Activated CD4-positive, alpha-beta T cell treated with anti-CD3 and anti-CD28 coated beads, Interleukin-2, amount 10 ng/mL, durations not matched to agents 7 days and 5 days (primary cell): ENCODE results near the gene TAB3. TPM values are rescaled to one million over a fixed set of nuclear protein-coding genes. Genes with fewer than 3 reads are reported as not detected.

Experiments
- CTCF ChIA-PET: fragments of 350-600 bp; sonication (Branson Sonifier 250); formaldehyde crosslinking; loops from one replicate; lab custom pipeline; 2021; ENCODE audit warnings: antibody characterized with exemption; lab: Charles Lee
- POLR2A ChIA-PET: fragments of 350-600 bp; sonication (Branson Sonifier 250); formaldehyde crosslinking; loops from one replicate; lab custom pipeline; 2021; ENCODE audit warnings: antibody characterized with exemption; lab: Charles Lee
- DNase-seq: peaks from one replicate; pipeline ENCODE4 v3.0.0-alpha.2; 2020
- H3K27ac Mint-ChIP-seq: one replicate; pipeline ENCODE4 v1.8.0; 2021; ENCODE audit warnings: mild to moderate bottlenecking, moderate library complexity, mixed read lengths
- H3K27me3 Mint-ChIP-seq: one replicate; pipeline ENCODE4 v1.8.0; 2021; ENCODE audit warnings: mixed read lengths
- H3K36me3 Mint-ChIP-seq: one replicate; pipeline ENCODE4 v1.8.0; 2021; ENCODE audit warnings: low read depth, mixed read lengths
- H3K4me1 Mint-ChIP-seq: one replicate; pipeline ENCODE4 v1.8.0; 2021; ENCODE audit warnings: mixed read lengths
- H3K4me3 Mint-ChIP-seq: one replicate; pipeline ENCODE4 v1.8.0; 2021; ENCODE audit warnings: mild to moderate bottlenecking, moderate library complexity, mixed read lengths
- H3K9me3 Mint-ChIP-seq: one replicate; pipeline ENCODE4 v1.8.0; 2021; ENCODE audit warnings: mixed read lengths
- total RNA-seq, 2 experiments: library from RNA; stranded (reverse); gene quantifications; one replicate each; pipeline ENCODE4 v1.2.3, GENCODE V29; 2021

The TAB3 gene
- total RNA-seq, 2 experiments from 2014 or later = 16.8 to 20.7 TPM

GRCh38 chrX:30830326-30830943 lies 58.6 kb downstream of the TAB3 start:
- peaks cover 26% of the 10 kb centered on the region for H3K36me3 Mint-ChIP-seq
- H3K4me1 Mint-ChIP-seq = peaks cover 49% of the 10 kb centered on the region
- ChIA-PET POLR2A (no interaction called here), CTCF (interaction anchor here (0.8 kb wide), 1 partner anchor 95 kb away, joined by 3 read pairs; no protein-coding TSS in a partner anchor)
- H3K9me3 Mint-ChIP-seq = no peaks in the 10 kb centered on the region
- H3K4me3 Mint-ChIP-seq = peak overlapping the region; percentile 68
- no peaks in the 10 kb centered on the region for H3K27me3 Mint-ChIP-seq
- H3K27ac Mint-ChIP-seq = peak overlapping the region; percentile 92
- DNase-seq = no peak

- POLR2A ChIA-PET = no interaction called here
Observed at GRCh38 chrX:30824275-30824674, 64.8 kb downstream of the TAB3 start.

GRCh38 chrX:30822764-30823163 lies 66.3 kb downstream of the TAB3 start:
- CTCF ChIA-PET = no interaction called here
- Mint-ChIP-seq H3K27me3 (peaks cover 7% of the 10 kb centered on the region), H3K9me3 (no peaks in the 10 kb centered on the region), H3K4me3 (no peak overlapping the region), H3K27ac (no peak overlapping the region), H3K36me3 (peaks cover 1% of the 10 kb centered on the region), H3K4me1 (peaks cover 30% of the 10 kb centered on the region)
- POLR2A ChIA-PET = no interaction called here
- no peak for DNase-seq

More at GRCh38 chrX:30824275-30824674, 64.8 kb downstream of the TAB3 start:
- CTCF ChIA-PET = no interaction called here
- Mint-ChIP-seq H3K4me1 (peaks cover 35% of the 10 kb centered on the region), H3K27ac (no peak overlapping the region), H3K36me3 (peaks cover 9% of the 10 kb centered on the region), H3K27me3 (peaks cover 5% of the 10 kb centered on the region), H3K9me3 (no peaks in the 10 kb centered on the region), H3K4me3 (no peak overlapping the region)
- DNase-seq = no peak

- DNase-seq = no peak
- no peaks in the 10 kb centered on the region for H3K9me3 Mint-ChIP-seq
- peaks cover 7% of the 10 kb centered on the region for H3K27me3 Mint-ChIP-seq
- no peak overlapping the region for H3K4me3 Mint-ChIP-seq
- ChIA-PET POLR2A (no interaction called here), CTCF (no interaction called here)
- H3K27ac Mint-ChIP-seq = no peak overlapping the region
- H3K36me3 Mint-ChIP-seq = no peaks in the 10 kb centered on the region
- H3K4me1 Mint-ChIP-seq = peaks cover 30% of the 10 kb centered on the region
Observed at GRCh38 chrX:30822068-30822681, 66.9 kb downstream of the TAB3 start.

DNA sequence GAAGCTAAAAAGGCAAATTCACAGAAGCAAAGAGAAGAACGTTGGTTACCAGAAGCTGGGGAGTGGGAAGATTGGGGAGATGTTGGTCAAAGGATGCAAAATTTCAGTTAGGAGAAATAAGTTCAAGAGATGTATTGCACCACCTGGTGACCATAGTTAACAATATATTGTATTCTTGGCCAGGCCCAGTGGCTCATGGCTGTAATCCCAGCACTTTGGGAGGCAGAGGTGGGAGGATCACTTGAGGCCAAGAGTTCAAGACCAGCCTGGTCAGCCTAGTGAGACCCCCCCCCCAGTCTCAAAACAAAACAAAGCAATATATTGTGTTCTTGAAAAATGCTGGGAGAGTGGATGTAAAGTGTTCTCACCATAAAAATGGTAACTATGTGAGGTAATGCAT lies 67.9 kb downstream of the TAB3 start:
- peaks cover 27% of the 10 kb centered on the region for H3K4me1 Mint-ChIP-seq
- H3K27ac Mint-ChIP-seq = no peak overlapping the region
- no peak overlapping the region for H3K4me3 Mint-ChIP-seq
- H3K36me3 Mint-ChIP-seq = no peaks in the 10 kb centered on the region
- CTCF ChIA-PET = no interaction called here
- peaks cover 7% of the 10 kb centered on the region for H3K27me3 Mint-ChIP-seq
- POLR2A ChIA-PET = no interaction called here
- DNase-seq = no peak
- no peaks in the 10 kb centered on the region for H3K9me3 Mint-ChIP-seq

- H3K9me3 Mint-ChIP-seq = no peaks in the 10 kb centered on the region
- ChIA-PET CTCF (no interaction called here), POLR2A (no interaction called here)
- no peaks in the 10 kb centered on the region for H3K36me3 Mint-ChIP-seq
- peaks cover 10% of the 10 kb centered on the region for H3K4me1 Mint-ChIP-seq
- H3K4me3 Mint-ChIP-seq = no peak overlapping the region
- no peak overlapping the region for H3K27ac Mint-ChIP-seq
- DNase-seq = no peak
- H3K27me3 Mint-ChIP-seq = peaks cover 7% of the 10 kb centered on the region
Observed at GRCh38 chrX:30819080-30819479, 70.0 kb downstream of the TAB3 start.

DNA sequence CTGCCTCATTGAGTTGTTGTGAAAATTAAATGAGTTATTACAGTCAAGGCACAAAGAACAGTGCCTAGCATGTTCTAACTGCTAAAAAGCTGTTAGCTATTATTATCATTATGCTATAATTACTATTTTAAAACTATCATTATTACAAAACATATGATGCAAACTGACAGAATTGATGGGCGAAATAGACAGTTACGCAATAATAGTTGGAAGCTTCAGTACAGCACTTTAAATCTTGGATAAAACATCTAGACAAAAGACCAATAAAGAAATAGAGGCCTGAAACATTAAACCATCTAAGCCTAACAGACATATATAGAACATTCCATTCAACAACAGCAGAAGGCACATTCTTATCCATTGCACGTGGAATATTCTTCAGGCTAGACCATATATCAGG lies 73.0 kb downstream of the TAB3 start:
- DNase-seq = no peak
- H3K4me3 Mint-ChIP-seq = no peak overlapping the region
- H3K27me3 Mint-ChIP-seq = peaks cover 6% of the 10 kb centered on the region
- H3K36me3 Mint-ChIP-seq = no peaks in the 10 kb centered on the region
- no peaks in the 10 kb centered on the region for H3K9me3 Mint-ChIP-seq
- no peak overlapping the region for H3K27ac Mint-ChIP-seq
- POLR2A ChIA-PET = no interaction called here
- CTCF ChIA-PET = no interaction called here
- peaks cover 4% of the 10 kb centered on the region for H3K4me1 Mint-ChIP-seq

DNA sequence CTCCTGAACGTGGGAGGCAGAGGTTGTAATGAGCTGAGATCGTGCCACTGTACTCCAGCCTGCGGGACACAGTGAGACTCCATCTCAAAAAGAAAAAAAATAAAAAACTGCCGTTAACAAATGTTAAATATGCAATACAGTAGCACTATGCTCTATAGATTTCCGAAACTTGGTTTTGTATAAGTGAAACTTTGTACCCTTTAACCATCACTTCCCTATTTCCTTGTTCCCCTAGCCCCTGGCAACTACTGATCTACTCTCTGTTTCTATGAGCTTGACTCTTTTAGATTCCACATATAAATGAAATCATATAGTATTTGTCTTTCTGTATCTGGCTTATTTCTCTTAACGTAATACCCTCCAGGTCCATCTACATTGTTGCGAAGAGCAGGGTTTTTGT lies 74.1 kb downstream of the TAB3 start:
- H3K36me3 Mint-ChIP-seq = no peaks in the 10 kb centered on the region
- peaks cover 6% of the 10 kb centered on the region for H3K27me3 Mint-ChIP-seq
- H3K4me3 Mint-ChIP-seq = no peak overlapping the region
- ChIA-PET CTCF (no interaction called here), POLR2A (no interaction called here)
- H3K4me1 Mint-ChIP-seq = peaks cover 4% of the 10 kb centered on the region
- no peak overlapping the region for H3K27ac Mint-ChIP-seq
- no peaks in the 10 kb centered on the region for H3K9me3 Mint-ChIP-seq
- DNase-seq = no peak

DNA sequence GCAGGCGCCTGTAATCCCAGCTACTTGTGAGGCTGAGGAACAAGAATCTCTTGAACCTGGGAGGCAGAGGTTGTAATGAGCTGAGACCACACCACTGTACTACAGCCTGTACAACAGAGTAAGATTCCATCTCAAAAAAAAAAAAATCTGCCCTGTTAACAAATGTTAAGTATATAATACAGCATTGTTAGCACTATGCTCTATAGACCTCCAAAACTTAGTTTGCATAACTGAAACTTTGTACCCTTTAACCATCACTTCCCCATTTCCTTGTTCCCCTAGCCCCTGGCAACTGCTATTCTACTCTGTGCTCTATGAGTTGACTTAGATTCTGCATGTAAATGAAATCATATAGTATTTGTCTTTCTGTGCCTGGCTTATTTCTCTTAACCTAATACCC lies 76.7 kb downstream of the TAB3 start:
- ChIA-PET CTCF (no interaction called here), POLR2A (no interaction called here)
- no peaks in the 10 kb centered on the region for H3K4me1 Mint-ChIP-seq
- H3K27ac Mint-ChIP-seq = no peak overlapping the region
- no peak for DNase-seq
- no peaks in the 10 kb centered on the region for H3K36me3 Mint-ChIP-seq
- H3K9me3 Mint-ChIP-seq = no peaks in the 10 kb centered on the region
- H3K4me3 Mint-ChIP-seq = no peak overlapping the region
- H3K27me3 Mint-ChIP-seq = no peaks in the 10 kb centered on the region

DNA sequence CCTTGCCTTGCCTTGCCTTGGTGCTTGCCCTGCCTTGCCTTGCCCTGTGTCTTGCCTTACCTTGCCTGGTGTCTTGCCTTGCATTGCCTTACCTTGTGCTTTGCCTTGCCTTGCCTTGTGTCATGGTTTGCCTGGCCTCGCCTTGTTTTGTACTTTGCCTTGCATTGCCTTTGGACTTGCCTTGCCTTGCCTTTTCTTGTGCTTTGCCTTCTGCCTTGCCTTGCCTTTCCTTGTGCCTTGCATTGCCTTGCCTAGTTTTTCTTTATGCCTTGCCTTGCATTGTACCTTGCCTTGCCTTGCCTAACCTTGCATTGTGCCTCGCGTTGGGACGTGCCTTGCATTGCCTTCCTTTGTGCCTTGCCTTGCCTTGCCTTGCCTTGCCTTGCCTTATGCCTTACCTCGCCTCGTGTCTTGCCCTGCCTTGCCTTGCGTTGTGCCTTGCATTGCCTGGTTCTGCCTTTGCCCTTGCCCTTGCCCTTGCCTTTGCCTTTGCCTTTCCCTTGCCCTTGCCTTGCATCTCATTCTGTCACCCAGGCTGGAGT lies 82.8 kb downstream of the TAB3 start:
- Mint-ChIP-seq H3K27ac (no peak overlapping the region), H3K36me3 (no peaks in the 10 kb centered on the region), H3K4me3 (no peak overlapping the region), H3K27me3 (no peaks in the 10 kb centered on the region), H3K9me3 (no peaks in the 10 kb centered on the region), H3K4me1 (no peaks in the 10 kb centered on the region)
- CTCF ChIA-PET = no interaction called here
- POLR2A ChIA-PET = no interaction called here
- no peak for DNase-seq

DNA sequence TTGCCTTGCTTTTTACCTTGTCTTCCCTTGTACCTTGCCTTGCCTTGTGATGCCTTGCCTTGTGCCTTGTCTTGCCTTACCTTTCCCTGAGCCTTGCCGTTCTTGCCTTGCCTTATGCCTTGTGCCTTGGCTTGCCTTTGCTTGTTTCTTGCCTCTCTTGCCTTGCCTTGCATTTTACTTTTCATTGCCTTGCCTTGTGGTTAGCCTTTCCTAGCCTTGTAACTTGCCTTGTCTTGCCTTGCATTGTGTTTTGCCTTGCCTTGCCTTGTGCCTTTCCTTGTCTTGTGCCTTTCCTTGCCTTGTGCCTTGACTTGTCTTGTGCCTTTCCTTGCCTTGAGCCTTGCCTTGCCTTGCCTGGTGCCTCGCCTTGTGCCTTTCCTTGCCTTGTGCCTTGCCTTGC lies 84.6 kb downstream of the TAB3 start:
- Mint-ChIP-seq H3K9me3 (no peaks in the 10 kb centered on the region), H3K4me1 (no peaks in the 10 kb centered on the region), H3K36me3 (no peaks in the 10 kb centered on the region), H3K27me3 (no peaks in the 10 kb centered on the region), H3K27ac (no peak overlapping the region), H3K4me3 (no peak overlapping the region)
- DNase-seq = no peak
- ChIA-PET CTCF (no interaction called here), POLR2A (no interaction called here)

GRCh38 chrX:30800901-30801300 lies 88.2 kb downstream of the TAB3 start:
- no peak overlapping the region for H3K27ac Mint-ChIP-seq
- CTCF ChIA-PET = no interaction called here

GRCh38 chrX:30799327-30799726 lies 89.7 kb downstream of the TAB3 start:
- Mint-ChIP-seq H3K4me3 (no peak overlapping the region), H3K9me3 (no peaks in the 10 kb centered on the region), H3K36me3 (no peaks in the 10 kb centered on the region), H3K27me3 (no peaks in the 10 kb centered on the region), H3K4me1 (no peaks in the 10 kb centered on the region), H3K27ac (no peak overlapping the region)
- ChIA-PET POLR2A (no interaction called here), CTCF (no interaction called here)
- no peak for DNase-seq

More at GRCh38 chrX:30800901-30801300, 88.2 kb downstream of the TAB3 start:
- Mint-ChIP-seq H3K27me3 (no peaks in the 10 kb centered on the region), H3K4me3 (no peak overlapping the region), H3K4me1 (no peaks in the 10 kb centered on the region), H3K36me3 (no peaks in the 10 kb centered on the region), H3K9me3 (no peaks in the 10 kb centered on the region)
- POLR2A ChIA-PET = no interaction called here
- no peak for DNase-seq
